Liver (tissue), 3 donors: ENCODE data around the gene STH.

Experiments
- EGR1 ChIP-seq, 2 donors: IDR thresholded peaks; 2 replicates each; pipeline ENCODE4 v1.6.1; 2016 to 2018; ENCODE audit warnings: antibody characterized with exemption in 2 of 2, low read depth in 2 of 2
- FOXA1 ChIP-seq: IDR thresholded peaks from 2 replicates; pipeline ENCODE4 v1.6.1; 2016; ENCODE audit warnings: antibody characterized with exemption
- GABPA ChIP-seq, 2 donors: IDR thresholded peaks in 1 of 2; conservative IDR thresholded peaks in 1 of 2; 2 replicates each; pipeline ENCODE4 v1.6.1; 2016; ENCODE audit warnings: antibody characterized with exemption in 2 of 2, mild to moderate bottlenecking in 1 of 2, moderate library complexity in 1 of 2
- HNF4A ChIP-seq, 2 donors: conservative IDR thresholded peaks; 2 replicates each; pipeline ENCODE4 v1.6.1; 2016; ENCODE audit warnings: antibody characterized with exemption in 2 of 2, mild to moderate bottlenecking in 2 of 2
- HNF4G ChIP-seq: IDR thresholded peaks from 2 replicates; pipeline ENCODE4 v1.6.1; 2016; ENCODE audit warnings: antibody characterized with exemption
- RAD21 ChIP-seq, 2 donors: IDR thresholded peaks; 2 replicates each; pipeline ENCODE4 v1.6.1; 2016; ENCODE audit warnings: antibody characterized with exemption in 2 of 2, mild to moderate bottlenecking in 2 of 2
- TAF1 ChIP-seq: conservative IDR thresholded peaks from 2 replicates; pipeline ENCODE4 v1.6.1; 2016; ENCODE audit warnings: antibody characterized with exemption, mild to moderate bottlenecking
- YY1 ChIP-seq: IDR thresholded peaks from 2 replicates; pipeline ENCODE4 v1.6.1; 2016; ENCODE audit warnings: antibody characterized with exemption, mild to moderate bottlenecking
- TF ChIP-seq, protein P1 (sequence below): fragments of 150-350 bp; IDR thresholded peaks from 2 replicates; pipeline ENCODE4 v1.5.1; 2017; ENCODE audit warnings: improper control_type of control experiment, low read depth, low read length; ENCODE audit not compliant: missing input control
- TF ChIP-seq, protein P2 (sequence below): IDR thresholded peaks from 2 replicates; pipeline ENCODE4 v1.6.1; 2016; ENCODE audit warnings: antibody characterized with exemption
- TF ChIP-seq, protein P3 (sequence below): IDR thresholded peaks from 2 replicates; pipeline ENCODE4 v1.6.1; 2016; ENCODE audit warnings: antibody characterized with exemption
- TF ChIP-seq, protein P4 (sequence below): IDR thresholded peaks from 2 replicates; pipeline ENCODE4 v1.6.1; 2016; ENCODE audit warnings: antibody characterized with exemption, mild to moderate bottlenecking
- donor health status: healthy.
- donor health status: healthy.

DNA sequence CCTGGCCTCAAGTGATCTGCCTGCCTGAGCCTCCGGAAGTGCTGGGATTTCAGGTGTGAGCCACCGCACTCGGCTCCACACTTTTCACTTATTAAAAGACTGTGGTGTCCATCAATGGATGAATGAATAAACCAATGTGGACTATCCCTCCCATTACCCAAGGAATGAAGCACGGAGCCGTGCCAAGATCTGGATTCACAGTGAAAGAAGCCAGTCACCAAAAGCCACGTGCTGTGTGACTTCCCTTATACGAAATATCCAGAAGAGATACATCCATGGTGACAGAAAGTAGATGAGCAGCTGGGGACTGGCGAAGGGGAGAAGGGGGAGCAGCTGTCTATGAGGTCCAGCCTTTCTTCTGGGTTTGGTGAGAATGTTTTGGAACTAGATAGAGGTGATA, 48.2 kb upstream of the STH start:
- TF ChIP-seq, protein P1, sequence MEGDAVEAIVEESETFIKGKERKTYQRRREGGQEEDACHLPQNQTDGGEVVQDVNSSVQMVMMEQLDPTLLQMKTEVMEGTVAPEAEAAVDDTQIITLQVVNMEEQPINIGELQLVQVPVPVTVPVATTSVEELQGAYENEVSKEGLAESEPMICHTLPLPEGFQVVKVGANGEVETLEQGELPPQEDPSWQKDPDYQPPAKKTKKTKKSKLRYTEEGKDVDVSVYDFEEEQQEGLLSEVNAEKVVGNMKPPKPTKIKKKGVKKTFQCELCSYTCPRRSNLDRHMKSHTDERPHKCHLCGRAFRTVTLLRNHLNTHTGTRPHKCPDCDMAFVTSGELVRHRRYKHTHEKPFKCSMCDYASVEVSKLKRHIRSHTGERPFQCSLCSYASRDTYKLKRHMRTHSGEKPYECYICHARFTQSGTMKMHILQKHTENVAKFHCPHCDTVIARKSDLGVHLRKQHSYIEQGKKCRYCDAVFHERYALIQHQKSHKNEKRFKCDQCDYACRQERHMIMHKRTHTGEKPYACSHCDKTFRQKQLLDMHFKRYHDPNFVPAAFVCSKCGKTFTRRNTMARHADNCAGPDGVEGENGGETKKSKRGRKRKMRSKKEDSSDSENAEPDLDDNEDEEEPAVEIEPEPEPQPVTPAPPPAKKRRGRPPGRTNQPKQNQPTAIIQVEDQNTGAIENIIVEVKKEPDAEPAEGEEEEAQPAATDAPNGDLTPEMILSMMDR = no peak
- TF ChIP-seq FOXA1 (no peak), RAD21 (IDR thresholded peaks at IDR 0.05) (no peak), GABPA (IDR thresholded peaks at IDR 0.05 in 1 of 2, conservative IDR thresholded peaks at IDR 0.05 in 1 of 2) (no peak), HNF4A (conservative IDR thresholded peaks at IDR 0.05) (no peak), HNF4G (no peak), EGR1 (IDR thresholded peaks at IDR 0.05; ENCODE audit: low read depth in 2 of 2) (no peak), TAF1 (no peak), YY1 (no peak)
- TF ChIP-seq, protein P2, sequence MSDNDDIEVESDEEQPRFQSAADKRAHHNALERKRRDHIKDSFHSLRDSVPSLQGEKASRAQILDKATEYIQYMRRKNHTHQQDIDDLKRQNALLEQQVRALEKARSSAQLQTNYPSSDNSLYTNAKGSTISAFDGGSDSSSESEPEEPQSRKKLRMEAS = no peak
- TF ChIP-seq, protein P3, sequence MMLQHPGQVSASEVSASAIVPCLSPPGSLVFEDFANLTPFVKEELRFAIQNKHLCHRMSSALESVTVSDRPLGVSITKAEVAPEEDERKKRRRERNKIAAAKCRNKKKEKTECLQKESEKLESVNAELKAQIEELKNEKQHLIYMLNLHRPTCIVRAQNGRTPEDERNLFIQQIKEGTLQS = no peak
- TF ChIP-seq, protein P4, sequence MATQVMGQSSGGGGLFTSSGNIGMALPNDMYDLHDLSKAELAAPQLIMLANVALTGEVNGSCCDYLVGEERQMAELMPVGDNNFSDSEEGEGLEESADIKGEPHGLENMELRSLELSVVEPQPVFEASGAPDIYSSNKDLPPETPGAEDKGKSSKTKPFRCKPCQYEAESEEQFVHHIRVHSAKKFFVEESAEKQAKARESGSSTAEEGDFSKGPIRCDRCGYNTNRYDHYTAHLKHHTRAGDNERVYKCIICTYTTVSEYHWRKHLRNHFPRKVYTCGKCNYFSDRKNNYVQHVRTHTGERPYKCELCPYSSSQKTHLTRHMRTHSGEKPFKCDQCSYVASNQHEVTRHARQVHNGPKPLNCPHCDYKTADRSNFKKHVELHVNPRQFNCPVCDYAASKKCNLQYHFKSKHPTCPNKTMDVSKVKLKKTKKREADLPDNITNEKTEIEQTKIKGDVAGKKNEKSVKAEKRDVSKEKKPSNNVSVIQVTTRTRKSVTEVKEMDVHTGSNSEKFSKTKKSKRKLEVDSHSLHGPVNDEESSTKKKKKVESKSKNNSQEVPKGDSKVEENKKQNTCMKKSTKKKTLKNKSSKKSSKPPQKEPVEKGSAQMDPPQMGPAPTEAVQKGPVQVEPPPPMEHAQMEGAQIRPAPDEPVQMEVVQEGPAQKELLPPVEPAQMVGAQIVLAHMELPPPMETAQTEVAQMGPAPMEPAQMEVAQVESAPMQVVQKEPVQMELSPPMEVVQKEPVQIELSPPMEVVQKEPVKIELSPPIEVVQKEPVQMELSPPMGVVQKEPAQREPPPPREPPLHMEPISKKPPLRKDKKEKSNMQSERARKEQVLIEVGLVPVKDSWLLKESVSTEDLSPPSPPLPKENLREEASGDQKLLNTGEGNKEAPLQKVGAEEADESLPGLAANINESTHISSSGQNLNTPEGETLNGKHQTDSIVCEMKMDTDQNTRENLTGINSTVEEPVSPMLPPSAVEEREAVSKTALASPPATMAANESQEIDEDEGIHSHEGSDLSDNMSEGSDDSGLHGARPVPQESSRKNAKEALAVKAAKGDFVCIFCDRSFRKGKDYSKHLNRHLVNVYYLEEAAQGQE = no peak
